Right lobe of liver (tissue), 4 donors: Measurements from ENCODE around the gene STAT4.

Source experiments
- CTCF ChIP-seq, 4 donors: fragments of 200-600 bp in 3 of 4; fragments of 450-650 bp in 1 of 4; IDR thresholded peaks; one replicate each; pipeline versions ENCODE4 v1.5.1 to v1.8.0; 2016 to 2022; ENCODE audit warnings: antibody characterized with exemption in 4 of 4, mild to moderate bottlenecking in 2 of 4
- POLR2A ChIP-seq: fragments of 450-650 bp; IDR thresholded peaks from one replicate; pipeline ENCODE4 v1.6.1; 2017; ENCODE audit warnings: antibody characterized with exemption, mild to moderate bottlenecking
- donor health status: DM: no; HTN: no; CAD: no.
- donor health status: DM: no; HTN: no; CAD: no.
- donor health status: DM: no; HTN: yes; CAD: no.

GRCh38 chr2:191177751-191178736, 27.2 kb upstream of the STAT4 start:
- TF ChIP-seq POLR2A (no peak), CTCF (IDR thresholded peaks at IDR 0.05) (no peak)
